Stomach (tissue), 9 donors: ENCODE results near the gene WIPI1. TPM values are rescaled to one million over a fixed set of nuclear protein-coding genes. Genes with fewer than 3 reads are reported as not detected.

Source experiments
- DNase-seq, 2 donors: peaks; one replicate each; pipeline versions ENCODE4 v3.0.0 to v3.0.0-alpha.2; 2013 to 2019
- H3K27ac ChIP-seq, 5 donors: fragments of 200-600 bp in 4 of 5; sonication (generic) in 4 of 5; one replicate each; pipeline ENCODE4 v1.5.1; 2013 to 2019; ENCODE audit warnings: mild to moderate bottlenecking in 1 of 5, moderate library complexity in 1 of 5
- H3K27me3 ChIP-seq, 3 donors: fragments of 200-600 bp; sonication (generic); one replicate each; pipeline ENCODE4 v1.5.1; 2017 to 2019; ENCODE audit warnings: mixed run types in 1 of 3
- H3K36me3 ChIP-seq, 4 donors: fragments of 200-600 bp; sonication (generic); 1 replicate in 3 of 4; 2 replicates in 1 of 4; pipeline ENCODE4 v1.5.1; 2016 to 2019
- H3K4me1 ChIP-seq, 4 donors: fragments of 200-600 bp; sonication (generic); one replicate each; pipeline ENCODE4 v1.5.1; 2016 to 2019
- H3K4me3 ChIP-seq, 4 donors: fragments of 200-600 bp; sonication (generic) in 3 of 4; one replicate each; pipeline ENCODE4 v1.5.1; 2016 to 2019; ENCODE audit warnings: mild to moderate bottlenecking in 1 of 4
- H3K9me3 ChIP-seq, 4 donors: fragments of 200-600 bp; sonication (generic); one replicate each; pipeline ENCODE4 v1.5.1; 2016 to 2019
- CTCF ChIP-seq, 7 experiments: fragments of 450-650 bp in 4 of 7; fragments of 200-600 bp in 3 of 7; sonication (generic) in 3 of 7; IDR thresholded peaks; one replicate each; pipeline ENCODE4 v1.5.1; 2016 to 2019; ENCODE audit warnings: antibody characterized with exemption in 7 of 7, control low read depth in 2 of 7, mild to moderate bottlenecking in 1 of 7
- EP300 ChIP-seq: sonication (generic); formaldehyde crosslinking; IDR thresholded peaks from one replicate; pipeline ENCODE4 v1.6.1; 2017; ENCODE audit warnings: antibody characterized with exemption
- POLR2A ChIP-seq, 4 donors: fragments of 450-650 bp; IDR thresholded peaks; one replicate each; pipeline ENCODE4 v1.6.1; 2016; ENCODE audit warnings: antibody characterized with exemption in 4 of 4, control low read depth in 2 of 4, mild to moderate bottlenecking in 1 of 4, moderate library complexity in 1 of 4
- POLR2AphosphoS5 ChIP-seq, 3 donors: sonication (generic); formaldehyde crosslinking; IDR thresholded peaks; one replicate each; pipeline ENCODE4 v1.6.1; 2016; ENCODE audit warnings: antibody characterized with exemption in 3 of 3
- WGBS, 5 donors: extraction: QIAGEN DNeasy Blood & Tissue Kit in 3 of 5; methylation state at CpG; one replicate each; pipeline versions ENCODE4 v1.1.5 to v1.1.7; 2013 to 2018; 5-methylcytosine and 5-hydroxymethylcytosine counted together
- intact Hi-C: fragments of 100-400 bp; cut with DNase I; formaldehyde crosslinking; loops from one replicate; pipeline ENCODE4 v1.15.1; 2023; ENCODE audit warnings: low total_unique reads
- polyA plus RNA-seq, 3 donors: library from polyadenylated mRNA; stranded (reverse); fragments of 200-250 nt; gene quantifications; one replicate each; pipeline ENCODE4 v1.2.3, GENCODE V29; 2013
- total RNA-seq, 5 donors: library from RNA; depleted of rRNA; stranded (reverse); fragments of >200 nt; gene quantifications; one replicate each; pipeline versions ENCODE4 v1.1.0 to v1.2.3, GENCODE V29; 2014 to 2016
- donor health status: healthy with polysubstance abuse.
- donor health status: Bipolar disorder and iron deficiency.
- donor health status: healthy.

Gene WIPI1
- total and polyA plus RNA-seq, 8 donors: 8.2 to 99.1 (median 43.2) TPM

GRCh38 chr17:68446626-68447041 is 10.7 kb downstream of the WIPI1 start:
- TF ChIP-seq POLR2A (IDR thresholded peaks at IDR 0.05) (no peak), EP300 (no peak), CTCF (IDR thresholded peaks at IDR 0.05) (no peak), POLR2AphosphoS5 (IDR thresholded peaks at IDR 0.05) (no peak)
- H3K36me3 ChIP-seq: peaks cover 54 to 97% (median 93%) of the 10 kb centered on the region in 4 donors
- H3K4me3 ChIP-seq: no peak overlapping the region
- WGBS, 5 donors: 85 to 90% (median 89%) methylated on average over 9 of the region's 9 CpGs
- H3K9me3 ChIP-seq: no peaks in the 10 kb centered on the region
- intact Hi-C loops: no loop called here
- peaks cover 0 to 24% (median 15%) of the 10 kb centered on the region in 4 donors for H3K4me1 ChIP-seq
- H3K27me3 ChIP-seq: no peaks in the 10 kb centered on the region
- H3K27ac ChIP-seq: no peak overlapping the region
- DNase-seq: no peak

- TF ChIP-seq POLR2AphosphoS5 (IDR thresholded peaks at IDR 0.05) (no peak), CTCF (IDR thresholded peaks at IDR 0.05) (no peak), EP300 (no peak), POLR2A (IDR thresholded peaks at IDR 0.05) (no peak)
- H3K4me3 ChIP-seq: no peak overlapping the region
- H3K27ac ChIP-seq: no peak overlapping the region
- peaks cover 0 to 34% (median 20%) of the 10 kb centered on the region in 4 donors for H3K4me1 ChIP-seq
- WGBS, 5 donors: 83 to 94% (median 93%) methylated on average over 8 of the region's 8 CpGs
- intact Hi-C loops: no loop called here
- H3K27me3 ChIP-seq: no peaks in the 10 kb centered on the region
- H3K9me3 ChIP-seq: no peaks in the 10 kb centered on the region
- peaks cover 44 to 97% (median 93%) of the 10 kb centered on the region in 4 donors for H3K36me3 ChIP-seq
- DNase-seq: no peak
Measured at GRCh38 chr17:68445671-68446070, 11.6 kb downstream of the WIPI1 start.

GRCh38 chr17:68443972-68444464 is 13.3 kb downstream of the WIPI1 start:
- H3K9me3 ChIP-seq: no peaks in the 10 kb centered on the region
- peaks cover under 1 to 51% (median 25%) of the 10 kb centered on the region in 4 donors for H3K4me1 ChIP-seq
- intact Hi-C loops: no loop called here
- H3K36me3 ChIP-seq: peaks cover 28 to 93% (median 77%) of the 10 kb centered on the region in 4 donors
- H3K27me3 ChIP-seq: no peaks in the 10 kb centered on the region
- no peak overlapping the region for H3K4me3 ChIP-seq
- no peak for TF ChIP-seq POLR2A (IDR thresholded peaks at IDR 0.05)
- no peak for TF ChIP-seq POLR2AphosphoS5 (IDR thresholded peaks at IDR 0.05)
- TF ChIP-seq EP300: no peak
- no peak for TF ChIP-seq CTCF (IDR thresholded peaks at IDR 0.05)
- DNase-seq: no peak
- 62 to 74% (median 67%) methylated on average over 11 of the region's 11 CpGs for WGBS, 5 donors
- H3K27ac ChIP-seq: no peak overlapping the region

GRCh38 chr17:68441070-68441770 is 16.1 kb downstream of the WIPI1 start:
- peak overlapping the region in 3 of 5 donors; percentile 33 to 79 (median 44) for H3K27ac ChIP-seq
- H3K9me3 ChIP-seq: no peaks in the 10 kb centered on the region
- H3K4me1 ChIP-seq: peaks cover 22 to 79% (median 48%) of the 10 kb centered on the region in 4 donors
- H3K4me3 ChIP-seq: no peak overlapping the region
- 64 to 70% (median 66%) methylated on average over 14 of the region's 14 CpGs for WGBS, 5 donors
- peaks cover 20 to 65% (median 50%) of the 10 kb centered on the region in 4 donors for H3K36me3 ChIP-seq
- intact Hi-C loops: no loop called here
- no peak for TF ChIP-seq EP300
- TF ChIP-seq POLR2A (IDR thresholded peaks at IDR 0.05): no peak
- no peak for TF ChIP-seq POLR2AphosphoS5 (IDR thresholded peaks at IDR 0.05)
- no peak for TF ChIP-seq CTCF (IDR thresholded peaks at IDR 0.05)
- H3K27me3 ChIP-seq: no peaks in the 10 kb centered on the region
- DNase-seq: peak in 1 of 2 donors; percentile 54
